DMS153 (cell line): Measurements from ENCODE around the gene UBAC2.
"Not testable (repeated sequence)": the region's sequence is repeated elsewhere in the genome, so short reads cannot be mapped to it uniquely, and the experiment has no call there.

Experiments used
- DNase-seq: peaks from one replicate; lab custom pipeline; 2025; lab: John Stamatoyannopoulos, UW

UBAC2 gene

DNA sequence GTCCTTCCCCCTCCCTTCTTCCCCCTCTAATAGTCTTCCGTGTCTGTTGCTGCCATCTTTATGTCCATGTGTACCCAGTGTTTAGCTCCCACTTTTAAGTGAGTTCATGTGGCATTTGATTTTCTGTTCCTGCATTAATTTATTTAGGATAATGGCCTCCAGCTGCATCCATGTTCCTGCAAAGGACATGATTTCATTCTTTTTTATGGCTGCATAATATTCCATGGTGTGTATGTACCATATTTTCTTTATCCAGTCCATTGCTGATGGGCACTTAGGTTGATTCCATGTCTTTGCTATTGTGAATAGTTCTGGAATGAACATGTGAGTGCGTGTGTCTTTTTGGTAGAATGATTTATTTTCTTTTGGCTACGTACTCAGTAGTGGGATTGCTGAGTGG is 48.5 kb downstream of the UBAC2 start:
- not testable (repeated sequence) for DNase-seq

DNA sequence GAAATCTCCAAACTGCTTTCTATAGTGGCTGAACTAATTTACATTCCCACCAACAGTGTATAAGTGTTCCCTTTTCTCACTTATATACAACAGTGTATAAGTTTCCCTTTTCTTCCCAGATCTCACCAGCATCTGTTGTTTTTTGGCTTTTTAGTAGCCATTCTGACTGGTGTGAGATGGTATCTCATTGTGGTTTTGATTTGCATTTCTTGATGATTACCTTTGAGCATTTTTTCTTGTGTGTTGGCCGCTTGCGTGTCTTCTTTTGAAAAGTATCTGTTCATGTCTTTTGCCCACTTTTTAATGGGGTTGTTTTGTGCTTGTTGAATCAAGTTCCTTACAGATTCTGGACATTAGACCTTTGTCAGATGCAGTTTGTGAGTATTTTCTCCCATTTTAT is 49.0 kb downstream of the UBAC2 start:
- not testable (repeated sequence) for DNase-seq

DNA sequence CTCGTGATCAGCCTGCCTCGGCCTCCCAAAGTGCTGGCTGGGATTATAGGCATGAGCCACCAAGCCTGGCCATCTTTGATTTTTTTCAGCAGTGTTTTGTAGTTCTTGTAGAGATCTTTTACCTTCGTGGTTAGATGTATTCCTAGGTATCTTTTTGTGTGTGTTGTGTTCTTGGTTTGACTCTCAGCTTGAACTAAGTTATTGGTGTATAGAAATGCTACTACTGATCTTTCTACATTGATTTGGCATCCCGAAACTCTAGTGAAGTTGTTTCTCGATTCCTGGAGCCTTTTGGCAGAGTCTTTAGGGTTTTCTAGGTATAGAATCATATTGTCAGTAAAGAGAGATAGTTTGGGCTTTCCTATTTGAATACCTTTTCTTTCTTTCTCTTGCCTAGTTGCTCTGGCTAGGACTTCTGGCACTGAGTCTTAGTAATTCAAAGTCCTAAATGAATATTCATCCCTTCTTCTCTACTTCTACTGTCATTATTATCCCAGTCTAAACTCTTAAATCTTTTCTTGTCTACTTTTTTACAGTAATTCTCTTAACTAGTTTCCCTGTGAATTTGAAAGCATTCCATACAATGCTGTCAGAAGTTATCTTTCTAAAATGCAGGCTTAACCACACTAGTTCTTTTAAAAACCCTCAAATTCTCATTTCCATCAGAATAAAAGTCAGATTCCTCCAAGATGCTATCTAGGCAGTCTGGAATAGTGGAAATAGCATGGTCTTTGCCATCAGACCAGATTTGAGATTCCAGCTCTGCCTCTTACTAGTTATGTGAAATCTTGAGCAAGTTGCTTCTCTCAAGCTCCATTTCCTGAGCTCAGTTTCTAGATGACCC is 50.5 kb downstream of the UBAC2 start:
- DNase-seq = no peak

DNA sequence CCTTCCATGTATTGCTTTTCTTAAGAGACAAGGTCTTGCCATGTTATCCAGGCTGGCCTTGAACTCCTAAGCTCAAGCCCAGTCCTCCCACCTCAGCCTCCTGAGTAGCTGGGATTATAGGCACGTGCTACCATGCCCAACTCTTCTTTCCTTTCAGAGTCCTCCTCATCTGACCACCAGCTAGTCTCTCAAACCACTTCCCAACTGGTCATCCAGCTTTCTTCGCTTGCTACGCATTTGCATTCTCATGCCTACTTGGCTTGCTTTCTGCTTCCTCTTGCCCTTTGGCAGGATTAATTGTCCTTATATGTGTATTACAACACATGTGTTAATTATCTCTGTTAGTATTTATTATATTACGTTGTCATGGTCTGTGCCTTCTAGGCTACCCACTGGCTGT is 51.3 kb downstream of the UBAC2 start:
- DNase-seq = no peak

DNA sequence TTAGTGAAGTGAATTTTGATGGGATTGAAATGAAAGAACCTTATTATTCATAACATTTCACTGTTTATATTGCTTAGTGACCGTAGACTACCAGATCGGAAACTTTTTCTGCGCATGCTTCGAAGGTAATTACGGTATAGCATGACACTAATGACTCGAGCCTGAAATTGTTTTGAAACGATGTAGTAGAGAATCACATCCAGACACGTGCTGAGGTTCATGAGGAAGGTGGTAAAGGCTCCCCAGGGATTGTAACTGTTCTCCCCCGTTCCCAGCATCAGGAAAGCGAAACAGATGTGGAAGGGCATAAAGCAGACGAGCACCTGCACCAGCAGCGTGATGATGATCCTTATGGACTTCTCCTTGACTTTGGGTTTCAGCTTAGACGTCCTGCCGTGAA is 54.2 kb downstream of the UBAC2 start:
- DNase-seq = no peak

DNA sequence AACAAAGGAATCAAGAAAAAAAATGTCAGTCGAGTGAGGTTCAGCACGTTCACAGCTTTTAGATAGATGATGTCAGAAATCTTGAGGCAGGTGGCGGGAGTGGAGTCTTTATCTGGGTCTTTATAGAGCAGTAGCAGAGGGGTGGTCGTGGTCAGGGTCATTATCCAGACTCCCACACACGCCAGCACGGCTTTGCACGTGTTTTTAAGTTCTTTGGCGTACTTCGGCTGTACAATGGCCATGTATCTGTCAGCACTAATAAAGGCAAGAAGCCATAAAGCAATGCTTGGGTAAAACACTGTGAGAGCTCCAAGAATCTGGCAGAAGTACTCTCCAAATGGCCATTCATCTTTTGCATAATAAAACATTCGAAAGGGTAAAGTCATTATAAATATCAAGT is 54.6 kb downstream of the UBAC2 start:
- DNase-seq = no peak

DNA sequence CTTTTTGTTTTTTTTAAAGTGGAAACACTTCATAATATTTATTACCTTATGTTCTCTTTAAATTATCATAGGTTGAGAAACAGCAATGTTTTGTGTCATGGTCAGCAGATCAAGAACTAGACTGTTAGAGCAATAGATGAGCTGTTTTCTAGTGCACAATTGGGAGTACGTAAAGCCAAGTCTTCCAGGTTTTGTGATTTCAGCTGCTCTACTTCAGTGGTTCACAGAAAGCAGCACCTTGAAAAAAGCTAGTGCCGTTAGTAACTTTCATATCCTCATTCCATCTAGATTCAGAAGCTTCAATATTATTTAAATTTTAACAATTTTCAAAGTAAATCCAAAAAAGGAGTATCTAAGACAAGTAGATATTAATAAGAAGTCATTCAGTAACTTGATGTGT is 55.6 kb downstream of the UBAC2 start:
- no peak for DNase-seq

DNA sequence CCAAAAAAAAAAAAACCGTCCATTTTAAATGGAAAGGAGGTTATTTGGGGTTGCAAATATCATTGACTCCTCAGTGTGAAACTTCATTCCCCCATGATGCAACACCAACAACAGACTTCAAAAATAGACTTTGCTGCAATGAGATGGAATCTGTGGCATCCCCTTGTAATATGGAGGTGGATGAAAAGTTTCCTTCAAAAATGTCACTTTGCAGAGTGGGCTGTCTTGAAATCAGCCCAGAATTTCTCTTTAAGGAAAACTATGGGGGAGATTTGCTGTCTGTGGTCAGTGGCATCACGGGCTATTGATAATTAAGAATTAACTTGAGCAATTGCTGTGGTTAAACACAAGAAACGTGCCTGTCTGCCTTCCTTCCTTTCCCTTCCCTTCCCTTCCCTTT is 56.1 kb downstream of the UBAC2 start:
- no peak for DNase-seq

DNA sequence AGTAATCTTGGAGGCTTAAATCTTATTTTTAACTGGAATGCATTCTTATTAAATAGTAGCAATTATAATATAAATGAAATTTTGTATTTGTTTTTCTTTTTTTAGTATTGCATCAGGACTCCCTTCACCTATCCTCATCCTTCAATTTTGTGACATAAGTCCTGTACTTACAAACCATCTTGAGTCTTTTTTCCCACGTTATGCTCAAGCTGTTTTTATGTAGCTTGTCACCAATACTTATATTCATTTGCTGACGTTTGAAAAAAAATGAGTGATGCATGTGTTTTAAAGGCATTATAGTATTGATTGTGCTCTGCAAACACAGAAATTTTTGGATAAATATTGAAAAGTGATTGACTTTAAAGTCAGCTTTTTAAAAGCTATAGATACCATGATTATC is 56.6 kb downstream of the UBAC2 start:
- no peak for DNase-seq

DNA sequence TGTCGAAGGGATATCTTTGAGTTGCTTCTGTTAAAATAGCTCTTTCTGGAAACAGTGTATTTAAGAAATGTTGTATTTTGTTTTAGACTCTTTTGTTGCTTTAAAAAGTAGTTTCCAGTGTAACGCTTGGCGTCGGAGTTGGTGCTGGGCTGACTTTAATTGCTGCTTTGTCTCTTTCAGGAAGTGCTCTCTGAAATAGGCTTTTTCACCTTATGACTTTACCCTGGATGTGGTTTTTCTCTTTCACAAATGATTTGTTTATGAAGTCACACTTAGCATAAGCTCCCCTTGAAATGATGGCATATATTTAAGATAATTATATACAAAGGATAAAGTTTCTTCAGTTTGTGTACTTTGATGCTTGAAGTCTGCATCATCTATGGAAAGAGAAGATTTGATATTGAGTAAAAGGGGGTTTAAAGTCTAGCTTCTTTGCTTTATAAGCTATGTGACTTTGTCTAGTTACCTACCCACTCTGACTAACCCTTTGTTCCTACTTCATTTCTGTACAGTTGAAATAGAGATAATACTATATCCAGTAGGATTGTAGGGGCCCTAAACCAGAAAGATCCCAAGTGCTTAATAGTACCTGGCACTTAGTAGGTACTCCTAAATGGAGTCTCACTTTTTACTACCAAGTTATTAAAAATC is 57.7 kb downstream of the UBAC2 start, which contains the start of gene GPR18:
Gene GPR18 (minus strand): TSS at position 170 of the 651 bp plus-strand sequence. CDS start 2,507 bp downstream, outside the sequence.
- no peak for DNase-seq

DNA sequence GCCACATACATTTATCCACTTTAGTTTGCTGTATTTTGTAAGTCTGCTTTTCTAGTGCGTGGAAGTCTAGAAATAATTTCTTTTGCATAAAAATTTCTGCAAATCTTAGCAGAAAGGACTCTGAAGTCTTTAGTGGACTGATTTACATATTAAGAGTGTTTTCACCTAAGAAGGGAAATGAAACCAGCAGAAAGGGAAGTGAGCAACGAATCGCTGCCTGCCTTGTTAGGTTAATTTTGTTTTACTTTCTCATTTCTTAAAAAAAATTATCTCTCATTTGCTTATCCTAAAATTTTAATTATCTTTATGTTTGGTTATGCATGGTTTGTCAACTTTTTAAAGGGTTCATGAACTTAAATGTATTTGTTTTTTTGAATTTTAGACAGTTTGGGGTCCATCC is 58.3 kb downstream of the UBAC2 start:
- no peak for DNase-seq

DNA sequence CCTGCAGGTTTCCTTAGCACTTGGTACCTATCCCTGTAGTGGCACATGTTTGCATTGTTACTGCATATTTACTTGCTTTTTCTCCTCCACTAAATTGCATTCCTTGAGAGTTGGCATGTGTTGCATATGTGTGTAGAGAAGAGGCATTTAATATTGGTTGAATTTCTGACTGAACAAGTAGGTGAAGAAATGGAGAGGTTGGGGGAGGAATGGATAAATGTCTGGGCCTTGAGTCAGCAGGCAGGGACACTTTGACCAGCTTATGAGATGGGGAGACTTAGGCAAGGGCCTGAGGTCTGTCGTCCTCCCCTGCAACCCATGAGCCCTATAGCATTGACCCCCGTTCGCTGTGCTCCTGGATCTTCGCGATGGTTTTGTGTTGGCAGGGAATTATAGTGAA is 59.6 kb downstream of the UBAC2 start:
- DNase-seq = no peak

DNA sequence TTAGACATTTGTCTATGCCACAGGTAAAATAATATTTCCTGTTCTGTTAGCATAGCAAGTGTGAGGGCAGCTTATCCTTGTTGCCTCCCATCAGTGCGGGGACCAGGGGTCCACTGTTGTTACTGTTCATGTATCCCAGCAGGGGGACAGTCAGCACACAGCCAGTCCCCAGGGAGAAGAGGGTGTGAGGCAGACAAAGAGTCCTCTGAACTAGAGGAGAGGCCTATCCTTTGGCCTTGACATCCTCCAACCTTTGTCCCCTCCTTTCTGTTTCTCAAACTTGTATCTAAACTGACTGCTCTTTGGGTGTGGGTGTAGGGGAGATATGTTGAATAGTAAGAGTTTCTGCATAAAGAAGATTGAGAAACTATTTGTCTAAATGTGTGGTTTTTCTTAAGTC is 60.4 kb downstream of the UBAC2 start:
- DNase-seq = no peak

DNA sequence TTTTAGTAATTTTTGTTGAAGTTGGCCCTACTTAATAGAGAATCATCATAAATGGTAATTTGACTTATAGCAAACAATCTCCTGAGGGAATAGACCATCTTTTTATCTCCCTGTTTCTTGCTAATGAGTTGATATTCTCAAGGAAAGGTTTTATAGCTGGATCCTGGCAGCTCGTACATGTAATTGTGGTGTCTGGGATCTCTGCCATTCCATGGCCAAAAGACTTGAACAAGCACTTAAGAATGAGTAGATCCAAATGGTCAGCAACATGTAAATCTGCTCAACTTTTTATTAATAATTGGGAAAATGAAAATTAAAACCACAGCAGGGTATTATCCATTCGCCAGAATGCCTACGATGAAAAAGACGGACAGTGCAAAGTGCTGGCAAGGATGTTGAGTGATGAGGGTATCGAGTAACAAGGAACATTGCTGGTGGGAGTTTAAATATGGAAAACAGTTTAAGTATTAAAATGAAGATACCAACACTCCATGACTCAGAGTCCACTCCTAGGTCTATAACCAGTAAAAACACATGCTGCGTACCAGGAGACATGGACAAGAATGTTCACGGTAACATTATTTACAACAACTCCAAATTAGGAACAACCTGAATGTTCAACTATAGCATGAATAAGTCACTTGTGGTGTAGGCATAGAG is 62.6 kb downstream of the UBAC2 start:
- DNase-seq = no peak

DNA sequence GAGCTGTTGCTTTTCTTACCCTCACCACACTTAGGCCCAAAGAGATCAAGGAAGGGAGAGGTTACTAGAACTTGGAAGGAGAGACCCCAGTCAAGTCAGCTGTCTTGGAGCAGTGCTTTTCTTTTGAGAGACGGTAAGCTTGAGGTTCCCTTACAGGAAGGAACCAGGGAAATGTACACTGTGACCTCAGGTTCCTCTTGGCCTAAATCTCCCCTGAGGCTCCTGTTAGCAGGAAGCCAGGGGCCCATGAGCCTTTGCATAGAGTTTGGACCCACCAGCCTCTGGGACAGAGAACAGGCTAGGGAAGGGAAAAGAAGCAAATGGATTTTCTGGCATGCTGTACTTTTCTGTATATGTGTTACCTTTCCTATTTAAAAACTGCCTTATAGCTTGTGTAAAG is 63.4 kb downstream of the UBAC2 start:
- no peak for DNase-seq

DNA sequence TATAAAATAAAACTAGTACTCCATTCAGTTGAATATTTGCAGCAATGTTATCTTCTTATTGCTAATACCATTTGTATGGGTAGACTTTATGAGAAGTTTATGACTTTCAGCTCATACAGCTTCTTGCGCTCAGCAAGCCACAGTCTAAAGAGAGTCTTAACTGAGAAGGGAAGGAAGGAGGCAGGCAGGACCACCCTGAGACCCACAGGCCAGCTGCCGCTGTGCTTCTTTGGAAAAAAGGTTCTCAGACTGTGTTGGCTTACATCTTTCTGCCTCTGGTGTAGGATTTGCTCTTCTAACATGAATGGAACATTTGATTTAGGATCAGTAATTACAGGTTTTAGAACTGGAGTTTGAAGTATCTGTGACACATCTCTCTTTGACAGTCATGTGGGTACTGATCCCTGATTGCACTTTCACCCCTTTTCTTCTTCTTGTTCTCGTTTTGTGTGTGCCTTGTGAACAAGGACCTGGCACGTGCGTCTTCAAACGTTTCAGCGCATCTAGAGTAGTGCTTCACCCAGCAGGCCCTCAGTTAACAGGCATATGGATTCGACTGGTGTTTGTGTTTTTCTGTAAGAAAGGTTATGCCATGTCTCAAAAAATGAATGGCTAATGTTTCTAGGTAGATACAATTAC is 64.6 kb downstream of the UBAC2 start:
- no peak for DNase-seq

DNA sequence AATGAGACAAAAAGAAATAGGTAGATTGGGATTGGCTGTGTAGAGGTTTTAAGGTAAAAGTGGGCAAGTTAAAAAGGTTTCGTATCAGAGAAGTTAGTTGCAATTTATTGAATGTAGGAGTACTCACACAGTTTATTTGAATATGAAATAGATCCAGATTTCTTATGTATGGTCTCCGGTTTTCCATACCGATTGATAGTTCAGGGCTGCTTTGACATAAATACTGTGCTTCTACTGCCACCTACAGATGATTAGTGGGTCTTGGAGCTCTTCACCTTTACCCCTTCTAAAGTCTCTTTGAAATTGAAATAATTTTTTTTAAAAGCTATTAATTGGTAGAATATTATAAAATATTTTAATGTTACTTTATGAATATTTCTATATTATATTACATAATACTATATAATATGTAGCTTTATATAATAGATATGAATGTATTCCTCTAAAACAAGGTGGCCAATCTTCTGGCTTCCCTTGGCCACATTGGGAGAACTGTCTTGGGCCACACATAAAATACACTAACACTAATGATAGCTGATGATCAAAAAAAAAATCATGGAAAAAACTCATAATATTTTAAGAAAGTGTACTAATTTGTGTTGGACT is 65.3 kb downstream of the UBAC2 start:
- DNase-seq = peak; percentile 20

DNA sequence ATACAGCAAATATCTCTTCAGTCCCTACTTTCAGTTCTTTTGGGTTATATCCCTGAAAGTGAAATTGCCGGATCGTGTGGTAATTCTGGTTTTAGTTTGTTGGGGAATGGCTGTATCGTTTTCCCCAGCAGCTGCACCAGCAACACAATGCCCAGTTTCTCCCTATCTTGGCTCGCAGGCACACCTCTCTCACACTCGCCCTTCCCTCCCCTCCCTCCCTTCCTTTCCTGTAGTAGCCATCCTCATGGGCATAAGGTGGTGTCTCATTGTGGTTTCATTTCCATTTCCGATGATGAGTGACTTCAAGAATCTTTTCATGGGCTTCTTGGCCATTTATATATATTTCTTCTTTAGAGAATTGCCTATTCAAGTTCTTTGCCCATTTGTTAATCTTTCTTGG is 66.2 kb downstream of the UBAC2 start:
- no peak for DNase-seq

DNA sequence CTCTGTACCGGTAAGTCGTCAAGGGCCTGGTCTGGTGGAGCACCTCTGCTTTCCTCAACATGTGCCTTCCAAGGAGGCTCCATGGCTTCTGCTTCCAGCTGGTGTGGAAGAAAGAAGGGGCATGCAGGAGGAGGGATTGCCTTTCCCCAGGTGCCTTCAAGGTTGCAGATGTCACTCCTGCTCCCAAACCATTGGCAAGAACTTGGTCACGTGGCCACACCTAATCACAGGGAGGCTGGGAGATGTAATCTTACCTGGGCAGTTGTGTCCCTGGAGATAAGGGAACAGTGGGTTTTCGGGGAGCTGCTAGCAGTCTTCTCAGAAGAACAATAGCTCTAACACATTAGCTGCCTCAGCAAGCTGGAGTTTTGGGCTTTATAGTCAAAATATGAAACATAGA is 67.3 kb downstream of the UBAC2 start:
- DNase-seq = no peak

DNA sequence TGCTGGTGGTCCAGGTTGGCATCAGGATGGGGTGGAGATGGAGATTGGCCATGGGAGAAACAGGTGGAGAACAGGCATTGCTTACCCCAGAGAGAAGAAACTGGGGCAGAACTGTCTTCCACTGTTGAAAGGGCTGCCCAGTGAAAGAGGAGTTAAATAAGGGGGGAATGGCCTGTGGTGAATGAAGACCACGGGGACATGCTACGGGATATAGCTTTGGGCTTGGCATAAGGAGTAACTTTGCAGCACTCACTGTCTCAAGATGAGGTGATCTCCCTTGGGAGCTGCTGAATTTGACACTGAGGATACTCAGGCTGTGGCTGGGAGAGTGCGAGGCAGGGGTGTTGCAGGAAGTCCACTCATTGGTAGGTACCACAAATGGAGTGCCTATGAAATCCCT is 68.2 kb downstream of the UBAC2 start:
- no peak for DNase-seq

DNA sequence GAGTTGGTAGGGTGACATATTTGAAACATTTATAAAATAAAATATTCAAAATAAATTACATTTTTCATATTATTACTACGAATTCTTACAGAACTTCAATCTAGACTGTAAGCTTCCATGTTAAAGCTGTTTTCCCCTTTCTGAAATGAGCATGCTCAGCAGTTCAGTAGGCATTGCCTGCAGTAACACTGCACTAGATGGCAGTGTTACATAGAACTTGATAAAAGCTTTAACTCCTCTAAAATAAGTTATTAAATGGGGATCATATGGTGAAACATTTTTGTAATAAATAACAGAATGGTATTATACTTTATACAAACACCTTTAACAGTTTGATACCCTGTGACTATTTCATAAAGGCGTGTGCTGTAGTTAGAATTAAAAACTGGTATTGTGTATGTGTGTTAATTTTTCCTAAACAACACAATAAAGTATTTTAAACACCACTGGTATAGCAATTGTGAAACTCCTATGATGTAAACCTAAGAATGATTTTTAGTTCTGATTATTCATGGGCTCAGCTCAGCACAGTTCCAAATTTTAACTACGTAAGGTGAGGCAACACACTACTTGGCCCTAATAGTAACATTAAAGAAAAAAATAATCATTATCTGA is 69.1 kb downstream of the UBAC2 start:
- no peak for DNase-seq

DNA sequence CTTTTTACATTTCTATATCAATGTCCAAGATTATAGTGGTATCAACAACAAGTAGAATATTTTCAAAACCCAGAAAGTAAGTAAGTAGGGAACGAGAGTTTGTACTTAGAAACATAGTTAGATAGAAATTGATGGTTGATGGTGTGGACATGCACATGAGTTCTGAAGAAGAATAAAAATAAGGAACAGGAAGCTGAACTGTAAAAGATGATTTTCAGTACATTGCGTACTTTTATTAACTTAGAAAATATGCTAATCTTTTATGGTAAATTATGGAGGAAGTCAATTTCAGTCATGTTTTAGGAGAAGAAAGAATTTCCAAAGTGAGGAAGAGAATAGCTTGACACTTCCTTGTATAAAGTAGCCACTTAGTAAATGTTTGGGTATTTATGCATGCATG is 69.9 kb downstream of the UBAC2 start:
- no peak for DNase-seq
